Esophagus mucosa (tissue), 1 donor: ENCODE results near the gene AQP12A. TPM values are rescaled to one million over a fixed set of nuclear protein-coding genes. Genes with fewer than 3 reads are reported as not detected.
A peak's percentile ranks its signal among the peaks of the same experiment; 100 is the strongest.

Experiments used
- ATAC-seq: fragments of 200-7000 bp; cut with Tn5 transposase; one replicate; pipeline ENCODE4 v1.9.1; 2020
- total RNA-seq: library from RNA; stranded (reverse); gene quantifications from one replicate; pipeline ENCODE4 v1.2.4, GENCODE V29; 2023
- donor health status: DM: yes; HTN: yes; CAD: no.

The AQP12A gene
- total RNA-seq, 1 donor from 2014 or later, result not detected

DNA sequence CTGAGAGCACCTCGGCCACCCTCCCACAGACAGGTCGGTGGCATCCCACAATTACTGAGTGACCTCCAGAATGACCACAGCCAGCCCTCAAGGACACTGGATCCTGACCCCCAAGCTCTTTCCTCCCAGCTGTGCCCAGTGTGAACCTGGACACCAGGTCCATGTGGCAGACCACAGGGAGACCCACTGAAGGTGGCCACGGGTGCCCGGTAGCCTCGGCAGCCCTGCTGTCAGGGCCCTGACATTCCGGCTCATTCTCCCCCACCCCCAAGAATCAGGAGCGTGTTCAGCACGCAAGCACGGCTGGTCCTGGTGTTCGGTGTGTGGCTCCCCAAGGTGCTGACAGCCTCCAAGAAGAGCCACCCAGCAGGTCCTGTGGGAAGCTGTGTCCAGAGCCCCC lies 32.8 kb downstream of the AQP12A start:
- no peak for ATAC-seq

DNA sequence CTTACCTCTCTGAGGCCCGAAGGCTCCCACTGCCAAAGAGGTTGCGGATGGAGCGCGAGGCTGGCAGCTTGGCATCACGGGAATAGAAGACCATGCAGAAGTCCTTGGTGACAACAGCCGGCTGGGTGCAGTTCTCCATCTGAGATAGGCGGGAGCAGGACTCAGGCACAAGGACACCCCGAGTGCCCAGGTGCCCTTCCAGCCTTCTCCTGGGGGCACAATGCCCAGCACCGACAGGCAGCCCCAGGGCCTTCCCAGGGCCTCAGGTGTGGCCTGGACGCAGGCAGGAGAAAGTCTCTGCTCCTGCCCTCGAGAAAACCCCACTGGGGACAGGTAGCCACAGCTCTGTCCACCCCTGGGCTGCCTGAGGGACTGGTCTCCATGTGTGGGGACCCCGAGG lies 33.6 kb downstream of the AQP12A start:
- ATAC-seq, result no peak

DNA sequence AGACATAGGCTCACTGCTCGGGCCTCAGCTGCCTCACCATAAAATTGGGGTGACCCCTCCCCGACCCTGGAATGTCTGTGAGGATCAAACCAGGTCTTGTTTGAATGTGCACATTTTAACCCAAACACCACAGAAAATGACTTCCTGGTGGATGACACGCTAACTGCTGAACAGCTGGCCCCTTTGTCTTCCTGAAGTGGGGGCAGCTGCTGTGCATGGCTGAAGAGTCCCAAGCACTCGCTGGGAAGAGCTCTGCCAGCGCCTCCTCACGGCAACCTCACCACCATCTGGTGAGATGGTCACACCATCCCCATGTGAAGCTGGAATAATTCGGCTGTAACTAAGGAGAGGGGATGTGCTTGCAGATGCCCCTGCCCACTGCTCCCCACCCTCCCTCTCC lies 34.0 kb downstream of the AQP12A start:
- no peak for ATAC-seq

DNA sequence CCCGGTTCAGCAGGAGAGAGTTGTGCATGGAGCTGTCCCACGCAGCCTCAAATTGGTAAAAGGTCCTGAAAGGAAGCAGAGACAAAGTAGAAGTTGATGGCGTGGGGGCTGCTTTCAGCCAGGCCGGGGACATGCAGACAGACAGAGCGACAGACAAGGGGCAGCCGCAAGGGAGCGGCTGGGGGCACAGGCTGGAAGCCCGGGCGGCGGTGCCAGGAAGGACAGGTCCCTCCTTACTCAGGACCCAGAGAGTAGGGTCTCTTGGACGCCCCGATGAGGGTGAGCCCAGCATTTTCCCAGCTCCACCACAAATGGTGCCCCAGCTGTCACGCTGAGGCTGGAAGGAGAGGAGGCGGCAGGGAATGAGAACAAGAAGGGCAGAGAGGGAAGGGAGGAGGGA lies 35.2 kb downstream of the AQP12A start:
- no peak for ATAC-seq

DNA sequence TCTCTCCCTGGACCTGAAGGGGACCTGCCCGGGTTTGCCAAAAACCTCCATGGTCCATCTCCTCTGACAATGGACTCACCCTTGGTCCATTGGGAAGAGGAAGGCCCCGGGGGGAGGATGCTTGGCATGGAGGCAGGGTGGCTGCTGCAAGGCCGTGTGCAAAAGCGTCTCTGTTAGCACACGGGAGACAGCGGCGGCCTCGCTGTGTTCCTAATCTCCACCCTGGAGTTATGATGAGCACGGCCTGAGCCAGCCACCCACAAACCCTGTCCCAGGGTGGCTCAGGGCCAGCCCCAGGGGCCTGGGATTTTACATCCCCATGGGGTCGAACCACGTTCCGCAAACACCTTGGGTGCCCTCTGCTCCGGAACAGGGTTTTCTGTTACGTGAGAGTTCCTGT lies 35.8 kb downstream of the AQP12A start:
- ATAC-seq, result no peak

DNA sequence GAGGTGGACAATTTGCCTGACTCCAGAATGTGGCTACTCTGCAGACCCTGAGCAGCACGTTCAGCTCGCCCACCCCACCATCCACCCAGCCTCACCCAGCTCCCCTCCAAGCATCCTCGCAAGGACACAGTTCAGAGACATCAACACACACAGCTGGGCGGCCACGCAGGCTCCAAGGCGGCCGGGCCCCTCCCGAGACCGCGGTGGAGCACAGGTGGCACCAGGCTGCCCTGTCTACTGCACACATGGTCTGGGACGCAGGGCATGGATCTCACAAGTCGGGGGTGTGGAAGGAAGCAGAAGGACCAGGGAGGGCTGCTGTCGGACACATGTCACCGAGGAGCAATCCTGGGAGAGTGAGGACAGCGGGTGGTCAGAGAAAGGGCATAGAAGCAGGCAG lies 36.2 kb downstream of the AQP12A start:
- ATAC-seq, result no peak

DNA sequence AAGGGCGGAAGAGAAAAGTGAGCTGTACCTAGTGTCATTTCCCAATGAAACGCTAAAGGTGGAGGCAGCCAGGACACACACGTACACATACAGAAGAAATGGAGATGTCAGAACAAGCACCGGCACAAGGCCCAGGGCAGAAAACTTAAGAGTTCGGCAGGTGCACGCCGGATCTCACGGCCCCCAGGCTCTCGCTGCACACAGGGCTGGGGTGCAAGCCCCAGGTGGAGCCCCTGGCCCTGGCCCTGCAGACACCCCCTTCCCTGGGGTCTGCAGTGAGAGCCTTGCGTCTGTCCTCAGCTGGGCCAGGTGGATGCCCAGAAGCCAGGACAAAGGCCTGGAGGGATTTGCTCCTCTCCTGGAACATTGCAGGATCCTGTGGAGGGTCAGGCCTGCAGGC lies 36.7 kb downstream of the AQP12A start:
- no peak for ATAC-seq

DNA sequence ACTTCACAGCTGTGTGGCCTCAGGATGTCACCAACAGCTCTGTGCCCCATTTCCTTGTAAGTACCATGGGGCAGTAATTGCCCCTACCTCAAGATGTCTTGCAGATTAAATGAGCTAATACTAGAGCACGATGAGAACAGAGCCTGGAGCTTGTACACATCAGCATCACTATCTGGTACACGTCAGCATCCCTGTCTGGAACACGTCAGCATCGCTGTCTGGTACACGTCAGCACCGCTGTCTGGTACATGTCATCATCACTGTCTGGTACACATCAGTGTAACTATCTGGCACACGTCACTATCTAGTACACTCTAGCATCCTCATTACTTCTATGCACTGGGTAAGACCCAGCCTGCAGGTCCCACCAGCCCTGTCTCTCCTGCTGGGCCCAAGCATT lies 37.2 kb downstream of the AQP12A start:
- no peak for ATAC-seq

DNA sequence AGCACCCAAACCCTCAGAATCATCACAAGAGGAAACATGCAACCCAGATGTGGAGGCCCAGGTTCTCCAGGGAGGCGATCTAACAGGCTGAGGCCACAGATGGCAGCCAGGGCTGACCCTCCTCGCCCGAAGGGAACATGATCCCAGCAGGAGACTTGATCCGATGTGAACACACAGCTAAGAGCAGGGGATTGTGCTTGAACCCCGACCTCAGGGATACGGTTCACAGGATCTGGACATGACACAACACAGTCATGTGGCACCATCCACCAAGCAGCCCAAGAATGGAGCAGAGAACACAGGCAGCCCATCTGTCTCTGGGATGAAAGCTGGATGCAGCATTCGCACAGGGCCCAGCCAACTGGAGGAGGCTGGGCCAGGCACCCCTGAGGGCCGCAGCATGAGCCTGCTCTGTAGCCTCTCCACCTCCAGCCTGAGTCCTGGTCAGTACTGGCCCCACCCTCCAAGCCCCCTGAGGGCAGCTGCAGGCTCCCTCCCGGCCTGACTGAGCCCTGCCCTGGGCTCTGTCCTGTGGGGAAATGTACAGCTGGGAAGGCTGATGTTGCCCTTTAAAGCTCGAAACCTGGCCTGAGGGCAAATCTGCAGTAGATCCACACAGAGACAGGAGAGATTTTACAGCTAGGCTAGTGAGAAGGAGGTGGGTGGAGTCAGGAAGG lies 39.0 kb downstream of the AQP12A start:
- ATAC-seq, result no peak

DNA sequence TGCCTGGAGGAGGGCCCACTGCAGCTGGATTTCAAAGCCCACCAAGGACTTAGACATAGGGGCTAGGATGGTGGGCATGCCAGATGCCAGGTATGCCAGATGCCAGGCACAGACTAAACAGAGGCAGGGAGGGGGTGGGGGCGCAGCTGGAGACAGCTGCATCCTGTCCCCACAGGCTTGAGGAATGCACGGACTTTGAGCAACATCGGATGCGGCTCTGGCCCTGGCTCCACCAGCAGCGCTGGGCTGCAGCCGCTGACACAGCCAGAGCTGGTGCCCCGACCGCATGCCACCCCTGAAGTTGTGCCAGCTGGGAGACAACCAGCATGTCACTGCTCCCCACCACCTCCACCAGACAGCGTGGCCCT lies 39.5 kb downstream of the AQP12A start:
- ATAC-seq, result no peak

DNA sequence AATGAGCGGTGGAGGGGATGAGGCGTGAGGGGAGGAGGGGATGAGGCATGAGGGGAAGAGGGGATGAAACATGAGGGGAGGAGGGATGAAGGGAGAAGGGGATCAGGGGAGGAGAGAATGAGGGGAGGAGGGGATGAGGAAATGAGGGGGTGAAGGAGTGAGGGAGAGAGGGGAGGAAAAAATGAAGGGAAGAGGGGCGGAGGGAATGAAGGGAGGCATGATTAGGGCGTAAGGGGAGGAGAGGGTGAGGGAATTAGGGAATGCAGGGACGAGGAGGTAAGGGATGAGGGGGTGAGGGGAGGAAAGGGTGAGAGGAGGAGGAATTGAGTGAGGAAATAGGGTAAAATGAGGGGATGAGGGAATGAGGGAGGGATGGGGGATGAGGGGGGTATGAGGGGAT lies 40.5 kb downstream of the AQP12A start:
- ATAC-seq, result no peak

DNA sequence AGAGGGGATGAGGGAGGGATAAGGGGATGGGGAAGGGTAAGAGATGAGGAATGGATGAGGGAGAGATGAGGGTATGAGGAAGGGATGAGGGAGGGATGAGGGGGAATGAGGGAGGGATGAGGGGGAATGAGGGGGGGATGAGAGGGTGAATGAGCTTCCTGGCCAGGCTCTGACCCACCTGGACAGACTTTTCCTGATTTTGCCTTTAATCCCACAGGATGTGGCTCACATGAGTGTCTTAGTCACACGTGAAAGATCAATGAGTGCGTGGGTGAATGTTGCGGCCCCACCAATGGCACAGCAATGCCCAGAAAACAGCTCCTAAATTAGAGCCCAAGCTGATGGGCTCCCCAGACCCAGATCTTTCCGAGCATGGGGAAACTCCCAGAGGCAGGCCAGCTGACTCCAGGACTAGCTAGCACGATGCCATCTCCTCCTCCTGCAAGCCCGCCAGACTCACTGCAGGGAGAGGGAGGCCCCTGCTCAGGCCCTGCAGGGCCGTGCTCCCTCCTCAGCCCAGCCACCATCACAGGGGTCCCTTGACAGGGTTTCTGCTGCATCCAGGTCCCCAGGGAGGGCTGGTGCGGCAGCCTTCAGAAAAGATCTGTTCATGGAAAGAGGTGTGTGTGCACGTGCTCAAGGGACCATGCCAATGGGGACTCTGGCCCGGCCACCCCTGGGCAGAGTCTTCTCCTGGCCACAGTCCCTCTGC lies 41.4 kb downstream of the AQP12A start:
- no peak for ATAC-seq

DNA sequence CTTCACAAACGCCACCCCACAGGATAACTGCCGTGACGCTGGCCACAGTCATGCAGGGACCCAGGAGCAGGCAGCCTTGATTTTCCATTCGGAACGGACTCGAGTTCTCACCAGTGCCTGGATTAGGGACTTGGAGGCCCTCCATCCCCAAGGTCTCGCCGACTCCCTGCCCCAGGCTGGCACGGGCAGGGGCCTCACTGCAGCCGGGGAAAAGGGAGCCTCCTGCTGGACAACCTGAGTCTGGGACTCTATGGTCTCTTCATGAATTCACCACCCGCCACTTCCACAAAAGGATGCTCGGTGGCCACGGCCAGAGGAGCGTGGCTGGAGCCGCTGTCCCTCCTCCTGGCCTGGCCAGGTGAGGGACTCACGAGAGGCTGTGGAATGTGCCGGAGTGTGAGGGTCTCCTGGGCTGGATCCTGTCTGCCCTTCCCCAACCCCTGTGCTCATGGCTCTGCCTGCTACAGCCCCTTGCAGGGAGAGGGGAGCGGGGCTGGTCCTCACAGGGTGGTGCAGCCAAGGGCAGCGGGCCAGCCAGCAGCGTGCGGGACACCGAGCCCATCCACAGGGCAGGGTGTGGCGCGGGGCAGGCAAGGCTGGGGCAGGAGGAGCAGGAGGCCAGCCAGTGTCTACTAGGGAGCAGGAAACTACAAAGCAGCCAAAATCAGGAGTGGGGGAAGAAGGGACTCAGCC lies 42.3 kb downstream of the AQP12A start:
- peak; percentile 7 for ATAC-seq

DNA sequence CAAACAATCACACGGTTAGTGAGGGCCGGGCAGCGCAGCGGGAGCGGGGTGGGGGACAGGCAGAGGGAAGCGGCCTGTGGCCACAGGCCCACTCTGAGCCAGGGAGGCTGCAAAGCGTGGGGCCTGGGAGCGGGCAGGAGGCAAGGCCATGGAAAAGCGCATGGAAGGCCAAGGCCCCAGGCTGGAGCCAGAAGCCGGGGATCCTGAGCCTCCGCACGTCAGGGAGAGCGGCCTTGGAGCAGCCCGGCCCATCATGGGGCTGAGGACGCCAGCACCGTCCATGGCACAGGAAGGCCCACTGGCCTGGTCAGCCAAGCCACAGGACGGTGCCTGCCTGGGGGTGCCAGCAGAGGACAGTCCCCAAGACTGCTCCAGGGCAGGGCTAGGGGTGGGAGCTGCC lies 43.1 kb downstream of the AQP12A start:
- no peak for ATAC-seq

DNA sequence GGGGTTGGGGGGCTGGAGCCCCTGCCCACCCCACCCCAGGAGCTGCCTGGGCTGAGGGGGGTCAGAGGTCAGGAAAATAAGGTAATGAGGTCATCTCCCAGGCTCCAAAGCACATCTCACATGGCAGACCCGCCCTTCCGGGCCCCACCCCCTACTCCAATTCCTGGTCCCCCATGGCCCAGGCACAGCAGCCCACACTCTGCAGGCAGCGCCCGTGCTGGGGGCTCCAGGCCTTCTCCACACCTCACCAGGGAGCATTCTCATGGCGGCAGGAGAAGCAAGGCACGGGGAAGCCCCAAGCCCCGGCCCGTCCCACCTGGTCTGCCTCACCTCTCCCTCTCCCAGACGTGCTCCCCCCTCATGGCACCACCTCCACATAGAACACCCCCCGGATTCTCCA lies 43.8 kb downstream of the AQP12A start:
- ATAC-seq, result no peak

DNA sequence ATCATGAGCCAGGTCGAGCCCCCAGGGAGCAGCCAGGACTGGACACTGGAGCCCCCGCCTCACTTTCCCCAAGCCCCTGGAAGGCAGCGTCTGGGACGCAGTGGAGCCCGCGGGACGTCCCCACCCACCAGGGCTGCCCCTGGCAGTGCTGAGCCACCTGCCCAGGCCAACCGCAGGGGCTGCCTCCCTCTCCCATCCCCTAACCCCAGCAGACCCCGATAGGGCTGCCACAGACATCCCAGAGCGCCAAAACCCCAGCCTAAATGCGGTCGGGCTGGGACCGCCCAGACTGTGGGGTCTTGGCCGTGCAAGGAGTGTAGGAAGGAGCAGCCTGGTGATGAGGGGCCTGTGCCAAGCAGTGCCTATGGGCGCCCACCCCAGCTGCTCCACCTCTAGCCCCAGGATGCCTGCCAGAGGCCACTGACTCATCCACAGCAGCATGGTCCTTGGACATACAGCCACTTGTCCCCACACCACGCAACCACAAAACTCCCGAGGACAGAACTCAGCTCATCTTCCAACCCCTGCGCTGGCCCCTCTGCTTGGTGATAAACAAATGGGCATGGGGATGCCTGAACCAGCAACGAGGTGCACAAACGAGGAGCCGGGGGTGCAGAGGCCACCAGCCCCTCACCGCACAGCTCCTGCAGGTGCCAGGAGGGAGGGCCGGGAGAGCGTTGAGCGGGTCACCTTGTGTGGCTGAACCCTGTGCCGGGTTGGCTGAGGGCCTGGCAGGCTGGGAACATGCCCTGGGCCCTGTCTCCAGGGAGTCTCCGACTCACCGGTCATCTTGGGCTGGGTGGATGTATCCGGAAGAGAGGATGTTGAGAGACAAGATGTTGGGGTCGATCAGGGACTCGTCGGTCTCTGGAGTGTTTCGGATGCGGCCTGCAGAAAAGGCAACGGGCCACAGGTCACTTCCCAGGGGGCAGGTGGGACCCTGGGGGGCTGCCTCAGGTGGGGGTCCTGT lies 44.9 kb downstream of the AQP12A start:
- ATAC-seq, result no peak

DNA sequence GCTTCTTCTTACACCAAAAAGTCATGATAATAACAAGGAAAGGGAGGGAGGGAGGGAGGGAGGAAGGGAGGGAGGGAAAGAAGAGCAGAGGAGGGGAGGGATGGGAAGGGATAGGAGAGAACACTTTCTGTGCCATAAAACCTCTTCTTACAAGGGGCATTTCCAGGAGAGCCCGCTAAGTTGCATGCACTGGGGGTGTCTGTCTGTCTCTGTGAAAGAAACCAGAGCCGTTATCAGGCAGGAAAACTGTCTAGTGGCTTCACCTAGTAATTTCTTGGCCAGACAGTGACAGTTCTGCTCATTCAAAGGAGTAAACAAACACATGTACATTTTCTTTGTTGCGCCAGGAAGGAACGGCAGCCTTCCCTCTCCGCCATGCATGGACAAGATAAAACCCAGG lies 45.8 kb downstream of the AQP12A start:
- no peak for ATAC-seq

DNA sequence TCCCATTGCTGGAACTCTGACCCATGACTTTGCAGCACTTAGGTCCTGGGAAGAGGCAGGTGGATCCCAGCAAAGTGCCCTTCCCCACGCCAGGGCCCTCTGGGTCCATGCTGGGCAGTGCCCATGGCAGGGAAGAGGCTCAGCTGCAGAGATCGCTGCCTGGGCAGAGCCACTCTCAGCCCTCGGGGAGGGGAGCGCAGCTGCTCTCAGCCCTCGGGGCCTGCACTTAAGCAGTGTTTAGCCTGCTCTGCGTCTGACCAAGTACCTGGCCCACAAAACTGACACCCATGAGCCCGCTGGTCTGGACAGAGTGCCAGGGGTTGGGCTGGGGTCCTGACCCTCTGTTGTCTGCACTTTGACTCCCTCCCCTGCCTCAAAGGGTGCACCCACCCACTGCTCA lies 46.3 kb downstream of the AQP12A start:
- no peak for ATAC-seq

DNA sequence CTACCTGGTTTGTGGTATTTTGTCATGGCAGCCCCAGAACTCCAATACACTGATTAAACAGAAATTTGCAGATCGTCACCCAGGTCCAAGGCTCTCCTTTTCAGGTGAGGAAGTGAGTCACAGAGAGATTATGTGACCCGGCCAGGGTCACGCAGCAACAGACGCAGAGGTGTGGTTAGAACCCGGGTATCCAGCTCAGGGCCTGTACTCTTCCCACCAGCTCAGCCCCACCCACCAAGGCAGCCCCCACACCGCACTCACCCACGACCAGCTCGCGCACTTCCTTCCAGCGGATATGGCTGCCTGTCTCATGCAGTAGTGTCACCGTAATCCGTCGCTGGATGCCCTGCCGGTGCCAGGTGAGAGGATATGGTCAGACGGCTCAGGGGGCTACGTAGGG lies 48.1 kb downstream of the AQP12A start:
- no peak for ATAC-seq

DNA sequence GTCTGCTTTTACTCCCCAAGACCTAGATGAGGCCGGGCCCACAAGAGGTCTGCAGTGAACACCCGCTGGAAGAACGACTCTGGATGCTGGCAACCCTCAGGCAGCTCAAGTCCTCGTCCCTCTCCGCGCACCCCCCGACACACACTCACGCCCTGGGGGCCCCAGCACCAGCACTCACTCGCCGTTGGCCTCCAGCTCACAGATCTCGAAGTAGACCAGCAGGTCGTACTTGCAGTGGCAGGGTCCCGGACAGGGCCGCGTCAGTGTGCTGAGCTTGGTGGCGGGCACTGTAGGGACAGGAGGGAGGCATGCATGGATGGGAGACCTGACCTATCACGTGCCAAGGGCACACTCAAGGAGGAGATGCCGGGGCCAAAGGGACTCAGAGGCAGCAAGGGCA lies 49.4 kb downstream of the AQP12A start:
- no peak for ATAC-seq

DNA sequence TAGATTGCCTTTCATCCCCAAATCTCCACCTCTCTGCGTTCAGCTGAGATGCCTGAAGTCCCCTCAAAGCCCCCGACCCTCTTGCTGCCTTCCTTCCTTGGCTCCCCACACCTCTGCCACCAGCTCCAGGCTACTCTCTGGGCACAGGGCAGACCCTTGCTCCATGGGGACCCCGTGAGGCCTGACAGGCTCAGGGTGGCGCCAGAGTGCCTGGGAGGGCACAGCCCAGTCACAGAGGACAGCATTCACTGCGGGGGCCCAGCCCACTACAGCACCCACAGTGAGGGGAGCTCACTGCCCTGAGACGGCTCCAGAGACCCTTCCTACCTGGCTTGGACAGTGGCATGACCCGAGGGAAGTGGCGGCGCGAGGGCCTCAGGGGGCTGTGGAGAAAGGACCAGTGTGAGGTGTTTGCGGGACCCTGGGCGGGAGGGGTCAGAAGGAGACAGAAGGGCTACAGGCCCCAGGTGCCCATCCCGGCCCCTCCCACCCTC lies 51.0 kb downstream of the AQP12A start:
- ATAC-seq, result no peak

DNA sequence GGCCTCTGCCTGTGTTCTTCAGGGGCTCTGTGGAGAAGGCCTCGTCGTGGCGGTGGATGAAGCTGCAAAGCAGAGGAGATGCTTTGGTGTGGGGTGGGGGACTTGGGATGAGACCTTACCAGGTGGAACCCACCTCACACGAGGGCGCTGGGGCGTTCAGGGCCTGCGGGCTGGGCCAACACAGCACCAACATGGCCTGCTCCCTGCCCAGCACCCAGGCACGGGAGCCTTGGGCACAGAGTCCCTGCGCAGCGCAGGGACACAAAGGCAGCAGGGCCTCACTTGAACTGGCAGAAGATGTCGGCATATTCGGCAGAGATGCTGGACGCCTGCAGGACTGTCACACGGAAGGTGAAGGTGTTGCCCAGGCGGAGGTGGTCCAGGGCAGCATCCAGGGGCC lies 53.8 kb downstream of the AQP12A start:
- no peak for ATAC-seq

DNA sequence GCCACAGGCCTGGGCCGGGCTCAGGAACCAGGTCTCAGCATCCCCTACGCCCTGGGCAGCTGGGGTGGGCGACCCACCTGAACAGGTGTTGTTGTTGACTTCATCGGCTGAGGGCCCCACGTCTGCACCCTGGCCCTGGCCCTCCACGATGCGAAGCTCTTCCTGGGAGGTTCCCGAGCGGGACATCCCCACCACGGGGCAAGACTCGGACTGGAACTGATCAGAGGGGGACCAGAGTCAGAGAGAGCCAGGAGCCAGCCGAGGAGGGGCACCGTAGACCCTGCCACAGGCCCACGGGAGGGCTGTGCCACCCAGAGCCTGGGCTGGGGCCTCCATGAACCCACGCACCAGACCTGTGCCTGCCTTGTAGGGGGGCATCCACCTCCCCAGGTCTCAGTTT lies 54.3 kb downstream of the AQP12A start:
- no peak for ATAC-seq
